K562 (cell line): Measurements from ENCODE around the gene UQCR11.

Experiments used
- ATF2 ChIP-seq: sonication (generic); formaldehyde crosslinking; IDR thresholded peaks from 2 replicates; pipeline ENCODE4 v1.8.1; 2022; ENCODE audit warnings: missing genetic modification reagents
- CTCF ChIP-seq, 3 experiments: IDR thresholded peaks in 2 of 3; conservative IDR thresholded peaks in 1 of 3; 2 replicates each; pipeline ENCODE4 v1.5.1; 2011 to 2012; ENCODE audit warnings: low read length in 3 of 3, mild to moderate bottlenecking in 3 of 3, control low read depth in 2 of 3, improper control_type of control experiment in 1 of 3, inconsistent platforms in 1 of 3, low read depth in 1 of 3, mixed read lengths in 1 of 3, moderate library complexity in 1 of 3; ENCODE audit not compliant: insufficient read depth in 2 of 3
- JUN ChIP-seq, 2 experiments: sonication (generic) in 1 of 2; formaldehyde crosslinking in 1 of 2; IDR thresholded peaks; 2 replicates each; pipeline versions ENCODE4 v1.6.1 to v1.8.0; 2012 to 2022; ENCODE audit warnings: borderline replicate concordance in 2 of 2, mild to moderate bottlenecking in 2 of 2, improper control_type of control experiment in 1 of 2, low read depth in 1 of 2, low read length in 1 of 2, missing genetic modification reagents in 1 of 2
- SIX5 ChIP-seq, 2 experiments: IDR thresholded peaks; 2 replicates each; pipeline ENCODE4 v1.6.1; 2011; ENCODE audit warnings: low read length in 2 of 2, borderline replicate concordance in 1 of 2, low read depth in 1 of 2, mild to moderate bottlenecking in 1 of 2, moderate library complexity in 1 of 2; ENCODE audit not compliant: insufficient read depth in 1 of 2
- SP1 ChIP-seq: sonication (generic); formaldehyde crosslinking; IDR thresholded peaks from 2 replicates; pipeline ENCODE4 v1.8.1; 2022; ENCODE audit warnings: mild to moderate bottlenecking, missing genetic modification reagents
- ZNF274 ChIP-seq: IDR thresholded peaks from 2 replicates; pipeline ENCODE4 v1.6.1; 2011; ENCODE audit warnings: low read depth, mild to moderate bottlenecking, low read length, moderate library complexity, borderline replicate concordance

- TF ChIP-seq SP1 (CRISPR knock-in tag) (no peak), ATF2 (CRISPR knock-in tag) (no peak), JUN (IDR thresholded peaks at IDR 0.05; ENCODE audit: borderline replicate concordance, low read depth, low read length) (no peak), JUN (CRISPR knock-in tag; IDR thresholded peaks at IDR 0.05; ENCODE audit: borderline replicate concordance) (no peak), CTCF (IDR thresholded peaks at IDR 0.05 in 2 of 3, conservative IDR thresholded peaks at IDR 0.05 in 1 of 3; ENCODE audit: insufficient read depth in 2 of 3, low read depth in 1 of 3, low read length in 3 of 3) (no peak), SIX5 (IDR thresholded peaks at IDR 0.05; ENCODE audit: borderline replicate concordance in 1 of 2, insufficient read depth in 1 of 2, low read depth in 1 of 2, low read length in 2 of 2) (no peak), ZNF274 (no peak)
These were observed 20.6 kb downstream of the UQCR11 start for GRCh38 chr19:1584500-1585242.
